ENCODE results near the gene ERGIC1.

Gene ERGIC1

DNA sequence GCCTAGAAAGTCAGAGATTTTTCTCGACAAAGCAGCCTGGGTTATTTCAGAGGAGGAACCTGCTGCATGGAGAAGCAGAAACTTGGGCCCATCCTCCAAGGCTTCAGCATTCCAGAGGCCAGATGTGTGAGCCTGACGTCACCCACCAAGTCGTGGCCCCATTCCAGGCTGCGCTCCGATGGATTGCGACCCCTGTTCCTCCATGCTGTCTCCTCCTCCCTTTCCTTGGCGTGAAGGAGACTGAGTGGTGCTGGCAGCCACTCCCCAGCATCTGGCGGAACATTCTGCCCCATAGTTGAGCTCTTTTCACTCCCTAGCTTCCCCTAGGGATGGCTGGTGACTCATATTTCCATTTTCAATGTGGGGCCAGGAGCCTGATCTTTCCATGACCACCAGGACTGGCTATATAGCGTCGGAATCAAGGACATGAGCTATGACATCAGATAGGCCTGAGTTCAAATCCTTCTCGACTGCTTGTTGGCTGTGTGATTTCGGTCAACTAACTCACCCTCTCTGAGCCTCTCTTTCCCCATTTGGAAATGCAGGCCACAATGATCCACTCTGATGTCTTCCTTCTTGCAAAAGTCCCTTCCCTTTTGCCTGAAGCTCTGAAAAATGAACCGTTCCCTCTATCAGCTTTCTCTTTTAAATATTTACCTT, 38.6 kb upstream of the ERGIC1 start:
- Mint-ChIP-seq H3K9me3 (no peaks in the 10 kb centered on the region), H3K27ac (no peak overlapping the region), H3K4me1 (peaks cover 4% of the 10 kb centered on the region), H3K27me3 (peaks cover 4% of the 10 kb centered on the region), H3K36me3 (no peaks in the 10 kb centered on the region), H3K4me3 (no peak overlapping the region)
- CTCF ChIA-PET = interaction anchor here (1.0 kb wide), 1 partner anchor 81 kb away, joined by 4 read pairs; no protein-coding TSS in a partner anchor
- no peak for DNase-seq

DNA sequence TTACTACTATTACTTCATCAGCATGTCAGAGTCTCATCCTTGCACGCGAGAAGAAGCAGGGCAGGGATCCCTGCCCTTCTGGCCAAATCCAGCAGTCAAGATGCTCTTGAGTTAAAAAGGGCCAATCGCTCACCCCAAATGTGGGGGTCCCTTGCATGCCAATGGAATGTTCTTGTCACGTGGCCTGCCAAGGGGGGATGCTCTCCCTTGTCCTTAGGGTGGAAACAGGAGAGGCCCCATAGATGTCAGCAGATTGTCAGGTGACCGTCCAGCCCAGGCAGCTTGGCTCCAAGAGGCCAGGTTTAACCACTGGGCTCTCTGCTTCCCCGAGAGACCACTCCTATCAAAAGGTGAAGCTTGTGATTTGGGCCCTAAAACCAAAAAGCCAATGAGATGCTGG, 37.7 kb upstream of the ERGIC1 start:
- no peak for DNase-seq
- Mint-ChIP-seq H3K4me1 (peaks cover 4% of the 10 kb centered on the region), H3K4me3 (no peak overlapping the region), H3K36me3 (no peaks in the 10 kb centered on the region), H3K27ac (no peak overlapping the region), H3K9me3 (no peaks in the 10 kb centered on the region), H3K27me3 (peaks cover 4% of the 10 kb centered on the region)
- CTCF ChIA-PET = interaction anchor here (1.0 kb wide), 1 partner anchor 82 kb away, joined by 4 read pairs; no protein-coding TSS in a partner anchor

DNA sequence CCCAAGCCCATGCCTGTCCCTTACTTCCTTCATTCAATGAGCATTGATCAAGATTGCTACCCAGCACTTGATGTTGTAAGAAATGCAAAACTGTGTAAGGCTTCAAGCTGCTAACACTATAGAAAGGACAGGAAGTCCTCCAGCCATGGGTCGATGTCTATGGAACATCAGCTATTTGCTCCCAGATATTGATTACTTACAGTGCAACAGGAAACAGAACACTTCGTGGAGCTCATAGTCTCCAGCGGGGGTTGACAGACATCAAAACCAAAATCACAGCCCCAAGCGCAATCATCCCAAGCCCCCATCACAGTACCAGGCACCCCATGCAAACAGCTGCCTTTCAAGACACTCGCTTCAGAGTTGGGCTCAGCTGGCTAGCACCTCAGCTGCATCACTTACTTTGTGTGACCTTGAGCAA, 36.3 kb upstream of the ERGIC1 start:
- Mint-ChIP-seq H3K27ac (no peak overlapping the region), H3K4me1 (peaks cover 4% of the 10 kb centered on the region), H3K36me3 (no peaks in the 10 kb centered on the region), H3K9me3 (no peaks in the 10 kb centered on the region), H3K27me3 (peaks cover 4% of the 10 kb centered on the region), H3K4me3 (no peak overlapping the region)
- CTCF ChIA-PET = interaction anchor here (1.0 to 1.6 kb wide), 3 partner anchors 9 to 83 kb away, joined by 4 read pairs; no protein-coding TSS in a partner anchor
- no peak for DNase-seq

DNA sequence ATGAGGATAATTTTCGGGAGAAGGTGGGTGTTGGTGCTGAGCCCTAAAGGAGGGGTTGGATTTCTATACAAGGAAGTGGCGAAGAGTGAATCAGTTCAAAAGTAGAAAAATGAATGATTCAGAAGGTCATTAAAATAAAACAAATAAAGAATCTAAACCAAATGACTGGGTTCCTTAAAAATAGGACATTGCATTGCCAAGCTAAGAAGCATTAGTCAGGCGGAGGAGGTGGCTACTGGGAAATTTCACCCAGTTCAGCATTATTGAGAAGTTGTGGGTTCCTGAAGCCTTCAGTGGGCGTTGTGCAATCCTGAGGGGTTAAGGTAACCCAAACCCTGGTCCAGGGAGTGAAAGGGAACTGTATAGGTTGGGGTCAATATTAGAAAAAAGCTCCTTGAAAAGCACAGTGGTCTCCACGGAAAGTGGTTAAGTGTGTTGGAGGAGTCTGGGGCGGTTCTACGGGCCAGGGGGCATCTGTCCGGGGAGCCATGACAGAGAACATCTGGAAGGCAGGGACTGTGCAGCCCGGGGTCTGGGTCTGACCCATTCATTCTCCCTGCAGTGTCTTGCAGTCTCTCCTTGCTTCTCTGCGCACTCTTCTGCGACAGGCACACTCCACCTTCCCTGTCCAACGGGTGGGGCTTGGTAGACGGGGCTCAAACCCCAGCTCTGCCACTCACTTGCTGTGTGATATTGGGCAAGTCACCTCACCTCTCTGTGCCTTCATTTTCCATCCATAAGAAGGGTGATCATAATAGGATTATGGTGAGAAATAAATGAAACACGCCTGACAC, 35.4 kb upstream of the ERGIC1 start:
- CTCF ChIA-PET = interaction anchor here (1.1 to 1.6 kb wide), 2 partner anchors 26 to 84 kb away, joined by 4 read pairs; no protein-coding TSS in a partner anchor
- DNase-seq = no peak
- Mint-ChIP-seq H3K27ac (no peak overlapping the region), H3K4me3 (no peak overlapping the region), H3K27me3 (peaks cover 4% of the 10 kb centered on the region), H3K36me3 (no peaks in the 10 kb centered on the region), H3K9me3 (no peaks in the 10 kb centered on the region), H3K4me1 (peaks cover 4% of the 10 kb centered on the region)

DNA sequence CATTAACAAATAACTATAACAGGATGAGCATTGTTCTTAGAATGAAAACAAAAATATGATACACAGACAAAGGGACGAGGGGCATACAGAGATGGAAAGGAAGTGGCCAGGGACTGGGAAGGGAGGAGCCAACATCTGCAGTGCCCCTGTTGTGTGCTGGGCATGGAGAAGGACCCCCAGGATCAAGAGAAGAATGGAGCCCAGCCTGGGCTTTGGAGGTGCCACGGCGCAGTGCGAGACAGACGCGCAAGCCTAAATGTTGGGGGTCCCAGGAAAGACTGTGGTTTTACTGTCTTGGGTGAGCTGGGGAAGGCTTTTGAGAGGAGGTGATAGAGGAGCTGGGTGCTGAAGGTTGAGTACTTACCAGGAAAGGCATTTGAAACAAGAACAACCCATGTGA, 34.6 kb upstream of the ERGIC1 start:
- H3K36me3 Mint-ChIP-seq = no peaks in the 10 kb centered on the region
- CTCF ChIA-PET = no interaction called here
- H3K4me1 Mint-ChIP-seq = peaks cover 4% of the 10 kb centered on the region
- no peak for DNase-seq
- no peaks in the 10 kb centered on the region for H3K9me3 Mint-ChIP-seq
- H3K27me3 Mint-ChIP-seq = peaks cover 4% of the 10 kb centered on the region
- H3K27ac Mint-ChIP-seq = no peak overlapping the region
- H3K4me3 Mint-ChIP-seq = no peak overlapping the region

DNA sequence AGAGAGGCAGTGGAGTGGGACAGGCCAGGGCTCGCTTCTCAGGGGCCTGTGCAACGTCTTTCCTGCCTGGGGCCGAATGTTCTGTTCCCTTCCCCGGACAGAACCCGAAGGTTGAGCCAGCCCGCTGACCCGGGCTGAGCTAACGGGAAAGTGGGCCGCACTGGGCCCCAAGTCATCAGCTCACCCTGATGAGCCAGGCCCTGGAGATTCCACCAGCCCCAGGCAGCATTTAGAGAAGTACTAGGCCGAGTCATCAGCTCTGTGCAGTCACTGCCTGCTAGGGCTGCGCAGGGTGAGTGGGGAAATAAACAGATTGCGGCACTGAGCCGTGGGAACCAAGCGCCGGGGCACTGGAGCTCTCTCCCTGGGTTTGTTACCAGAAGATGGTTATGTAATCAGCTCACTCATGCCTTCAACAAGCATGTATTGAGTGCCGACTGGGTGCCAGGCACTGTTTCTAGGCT, 33.9 kb upstream of the ERGIC1 start:
- CTCF ChIA-PET = no interaction called here
- H3K4me1 Mint-ChIP-seq = peaks cover 4% of the 10 kb centered on the region
- H3K36me3 Mint-ChIP-seq = no peaks in the 10 kb centered on the region
- H3K9me3 Mint-ChIP-seq = no peaks in the 10 kb centered on the region
- H3K27me3 Mint-ChIP-seq = peaks cover under 1% of the 10 kb centered on the region
- no peak for DNase-seq
- H3K27ac Mint-ChIP-seq = no peak overlapping the region
- H3K4me3 Mint-ChIP-seq = no peak overlapping the region

DNA sequence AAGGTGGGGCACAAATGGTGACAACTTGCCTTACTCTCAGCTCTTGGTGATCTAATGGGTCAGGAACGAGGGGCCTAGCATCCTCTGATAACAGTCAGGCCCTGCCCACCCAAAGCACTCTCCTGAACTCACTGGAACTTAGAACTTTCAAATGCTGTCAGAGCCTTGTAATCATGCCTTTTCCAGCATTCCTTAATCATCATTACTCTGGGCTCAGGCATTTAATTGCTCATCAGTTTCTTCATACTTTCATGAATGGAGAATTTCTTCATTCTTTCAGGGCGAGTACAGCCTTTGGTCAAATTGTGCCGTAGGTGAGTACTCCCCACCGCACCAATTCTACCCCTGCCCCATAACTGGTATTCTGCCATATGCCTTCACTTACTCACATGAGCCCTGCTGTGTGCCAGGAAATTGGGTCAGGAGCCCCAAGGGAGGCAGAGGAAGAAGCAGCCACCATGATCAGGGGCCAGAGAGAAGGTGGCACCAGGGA, 32.8 kb upstream of the ERGIC1 start:
- Mint-ChIP-seq H3K27ac (no peak overlapping the region), H3K27me3 (peaks cover 3% of the 10 kb centered on the region), H3K4me1 (peaks cover 4% of the 10 kb centered on the region), H3K36me3 (no peaks in the 10 kb centered on the region), H3K9me3 (no peaks in the 10 kb centered on the region), H3K4me3 (no peak overlapping the region)
- DNase-seq = no peak
- CTCF ChIA-PET = interaction anchor here (0.6 kb wide), 1 partner anchor 79 kb away, joined by 3 read pairs; no protein-coding TSS in a partner anchor

DNA sequence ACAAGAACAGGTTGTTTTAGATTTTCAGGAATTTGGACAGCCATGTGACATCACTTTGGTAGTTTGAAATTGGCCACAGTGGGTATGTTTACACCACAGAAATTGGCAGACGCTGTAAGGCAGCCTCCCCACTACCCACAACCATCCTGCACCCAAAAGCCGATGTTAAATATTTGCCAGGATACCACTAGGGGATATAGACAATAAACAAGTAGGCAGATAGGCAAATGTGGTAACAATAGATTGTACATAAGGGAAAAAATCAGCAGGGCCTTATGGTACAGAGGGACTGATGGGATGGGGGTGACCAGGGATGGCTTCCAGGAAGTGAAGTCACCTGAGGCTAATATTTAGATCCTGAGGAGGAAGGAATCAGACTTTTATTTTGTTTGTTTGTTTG, 31.9 kb upstream of the ERGIC1 start:
- DNase-seq = no peak
- no peak overlapping the region for H3K4me3 Mint-ChIP-seq
- CTCF ChIA-PET = no interaction called here
- H3K4me1 Mint-ChIP-seq = peaks cover 10% of the 10 kb centered on the region
- no peak overlapping the region for H3K27ac Mint-ChIP-seq
- peaks cover 3% of the 10 kb centered on the region for H3K27me3 Mint-ChIP-seq
- no peaks in the 10 kb centered on the region for H3K36me3 Mint-ChIP-seq
- no peaks in the 10 kb centered on the region for H3K9me3 Mint-ChIP-seq

DNA sequence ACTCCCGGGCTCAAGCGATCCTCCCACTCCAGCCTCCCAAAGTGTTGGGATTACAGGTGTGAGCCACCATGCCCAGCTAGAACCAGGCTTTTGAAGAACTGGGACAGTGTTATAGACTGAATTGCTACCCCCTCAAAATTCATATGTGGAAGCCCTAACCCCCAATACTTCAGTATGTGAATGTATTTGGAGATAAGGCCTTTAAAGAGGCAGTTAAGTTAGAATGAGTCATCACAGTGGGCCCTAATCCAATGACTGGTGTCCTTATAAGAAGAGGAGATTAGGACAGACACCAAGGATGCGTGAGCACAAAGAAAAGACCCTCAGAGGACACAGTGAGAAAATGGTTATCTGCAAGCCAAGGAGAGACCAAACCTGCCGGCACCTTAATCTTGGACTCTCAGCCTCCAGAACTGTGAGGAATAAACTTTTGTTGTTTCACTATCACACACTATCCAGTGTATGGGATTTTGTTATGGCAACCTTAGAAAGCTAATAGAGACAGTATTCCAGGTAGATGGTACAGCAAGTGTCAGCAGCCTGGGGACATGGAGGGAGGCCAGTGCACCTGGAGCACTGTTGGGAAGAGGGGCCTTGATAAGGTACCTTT, 31.4 kb upstream of the ERGIC1 start:
- H3K36me3 Mint-ChIP-seq = no peaks in the 10 kb centered on the region
- H3K9me3 Mint-ChIP-seq = no peaks in the 10 kb centered on the region
- peaks cover 3% of the 10 kb centered on the region for H3K27me3 Mint-ChIP-seq
- peaks cover 15% of the 10 kb centered on the region for H3K4me1 Mint-ChIP-seq
- no peak for DNase-seq
- no peak overlapping the region for H3K4me3 Mint-ChIP-seq
- no peak overlapping the region for H3K27ac Mint-ChIP-seq
- CTCF ChIA-PET = interaction anchor here (0.5 to 1.7 kb wide), 3 partner anchors 11 to 181 kb away, joined by 3 read pairs; partner anchors contain the start of gene ATP6V0E1

DNA sequence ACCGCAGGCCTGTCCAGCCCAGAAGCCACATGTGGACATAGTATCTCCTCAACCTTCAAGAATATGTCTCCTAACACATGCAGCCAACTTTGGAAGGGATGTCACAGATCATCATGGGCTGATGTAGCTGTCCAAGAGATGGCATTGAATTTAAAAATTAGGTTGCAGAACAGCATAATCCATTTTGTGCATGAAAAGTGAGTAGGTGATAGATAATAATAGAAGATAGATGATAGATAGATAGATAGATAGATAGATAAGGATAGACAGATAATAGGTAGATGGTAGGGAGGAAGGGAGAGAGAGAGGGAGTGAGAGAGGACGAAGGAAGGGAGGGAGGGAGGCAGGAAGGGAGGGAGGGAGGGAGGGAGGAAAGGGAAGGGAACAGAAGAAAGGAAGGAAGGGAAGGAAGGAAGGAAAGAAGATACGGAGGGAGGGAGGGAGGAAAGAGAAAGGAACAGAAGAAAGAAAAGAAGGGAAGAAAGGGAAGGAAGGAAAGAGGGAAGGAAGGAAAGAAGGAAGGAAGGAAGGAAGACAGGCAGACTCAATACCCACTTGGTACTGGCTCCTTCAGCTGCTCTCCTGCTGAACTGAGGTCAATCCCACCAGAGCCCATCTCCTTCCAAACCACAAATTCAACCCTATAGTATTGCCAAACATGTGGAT, 28.9 kb upstream of the ERGIC1 start:
- Mint-ChIP-seq H3K9me3 (peaks cover 2% of the 10 kb centered on the region), H3K4me1 (peaks cover 16% of the 10 kb centered on the region), H3K4me3 (no peak overlapping the region), H3K27ac (no peak overlapping the region), H3K36me3 (no peaks in the 10 kb centered on the region), H3K27me3 (peaks cover 3% of the 10 kb centered on the region)
- CTCF ChIA-PET = interaction anchor here (0.7 to 1.5 kb wide), 2 partner anchors 33 to 185 kb away, joined by 4 read pairs; no protein-coding TSS in a partner anchor
- DNase-seq = no peak

DNA sequence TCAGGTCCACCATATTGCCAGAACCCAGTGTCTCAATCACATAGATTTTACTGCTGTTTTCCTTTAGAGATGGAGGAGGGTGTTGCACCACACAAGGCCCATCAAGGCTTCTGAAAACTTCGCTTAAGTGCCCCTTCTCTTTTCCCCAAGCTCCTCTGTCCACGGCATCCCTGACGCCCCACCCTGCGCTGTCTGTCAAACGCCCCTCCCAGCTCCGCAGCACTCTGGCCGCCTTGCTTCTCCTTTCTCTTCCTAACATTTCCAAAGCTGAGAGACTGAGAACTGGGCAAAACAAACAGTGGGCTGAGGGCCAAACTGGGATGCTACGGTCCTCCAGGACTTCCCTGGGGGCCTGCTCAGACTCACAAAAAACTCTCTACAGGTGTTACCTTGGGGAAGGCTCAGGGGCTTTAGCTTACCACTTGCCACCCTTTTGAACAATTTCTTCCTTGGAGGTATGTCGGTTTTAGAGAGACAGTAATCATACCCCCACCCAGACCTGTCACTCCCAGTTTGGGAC, 28.3 kb upstream of the ERGIC1 start:
- Mint-ChIP-seq H3K4me3 (no peak overlapping the region), H3K27me3 (peaks cover 3% of the 10 kb centered on the region), H3K27ac (no peak overlapping the region), H3K36me3 (no peaks in the 10 kb centered on the region), H3K4me1 (peaks cover 16% of the 10 kb centered on the region), H3K9me3 (peaks cover 2% of the 10 kb centered on the region)
- no peak for DNase-seq
- CTCF ChIA-PET = interaction anchor here (1.5 kb wide), 1 partner anchor 34 kb away, joined by 4 read pairs; no protein-coding TSS in a partner anchor

DNA sequence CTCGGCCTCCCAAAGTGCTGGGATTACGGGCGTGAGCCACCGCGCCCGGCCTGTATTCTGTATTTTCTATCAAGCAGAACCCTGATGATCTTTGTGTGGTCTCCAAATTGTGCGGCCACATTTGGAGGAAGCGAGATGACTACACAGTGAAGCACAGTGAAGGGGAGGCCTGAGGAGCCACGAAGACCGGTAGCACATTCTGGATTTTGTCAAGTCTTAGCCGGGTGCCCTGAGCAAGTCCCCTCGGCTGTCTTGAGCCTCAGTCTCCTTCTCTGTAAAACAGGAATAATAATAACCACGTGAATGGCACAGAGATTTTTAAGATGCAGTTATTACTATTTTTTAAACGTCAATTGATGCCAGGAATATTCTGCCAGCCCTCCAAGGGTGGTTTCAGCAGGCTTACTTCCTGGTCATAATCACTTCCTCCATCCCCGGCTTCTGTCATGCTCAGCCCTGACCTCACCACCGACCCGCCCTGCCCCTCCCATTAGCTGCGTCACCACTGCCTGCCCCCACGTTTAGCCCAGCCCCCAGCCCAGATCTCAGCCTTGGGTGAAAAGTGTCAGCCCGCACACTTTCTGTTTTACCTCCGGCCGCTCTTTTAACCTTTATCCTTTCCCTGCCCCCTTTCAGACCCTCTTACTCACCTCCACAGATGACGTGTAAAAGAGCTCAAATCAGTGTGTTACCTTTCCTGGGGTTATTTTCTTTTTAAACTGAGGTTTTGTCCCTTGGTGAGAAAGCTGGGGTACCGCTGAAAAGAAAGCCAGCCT, 27.0 kb upstream of the ERGIC1 start:
- peak; percentile 93 for DNase-seq
- Mint-ChIP-seq H3K4me1 (peaks cover 16% of the 10 kb centered on the region), H3K4me3 (peak overlapping the region; percentile 67), H3K27me3 (peaks cover 3% of the 10 kb centered on the region), H3K36me3 (no peaks in the 10 kb centered on the region), H3K9me3 (peaks cover 2% of the 10 kb centered on the region), H3K27ac (peak overlapping the region; percentile 89)
- CTCF ChIA-PET = interaction anchor here (0.6 to 1.5 kb wide), 6 partner anchors 10 to 126 kb away, joined by 3 to 6 read pairs (median 4); no protein-coding TSS in a partner anchor
